SU-DHL-6 (cell line): ENCODE results near the gene LTBP2.

Experiments used
- H2AFZ ChIP-seq: fragments of 200-600 bp; sonication (generic); 2 replicates; pipeline ENCODE4 v1.6.1; 2014; ENCODE audit warnings: low read depth, mild to moderate bottlenecking, moderate library complexity, mixed read lengths, antibody characterized with exemption, low read length; ENCODE audit not compliant: severe bottlenecking
- H3F3A ChIP-seq: fragments of 200-600 bp; shearing (Covaris generic); 2 replicates; pipeline ENCODE4 v1.6.0; 2016; ENCODE audit warnings: antibody characterized with exemption, mild to moderate bottlenecking; ENCODE audit not compliant: insufficient read depth
- H3K27ac ChIP-seq: fragments of 200-600 bp; sonication (generic); 2 replicates; pipeline ENCODE4 v1.5.1; 2016; ENCODE audit warnings: low read depth, mild to moderate bottlenecking, low read length, moderate library complexity, mixed read lengths
- H3K27me3 ChIP-seq: fragments of 200-600 bp; sonication (generic), shearing (Covaris generic); 2 replicates; pipeline ENCODE4 v1.6.0; 2014; ENCODE audit warnings: mild to moderate bottlenecking, low read length
- H3K36me3 ChIP-seq: fragments of 200-600 bp; sonication (generic); 2 replicates; pipeline ENCODE4 v1.6.1; 2014; ENCODE audit warnings: mild to moderate bottlenecking, low read length, mixed read lengths
- H3K4me2 ChIP-seq: fragments of 300-600, 200-600 bp; shearing (Covaris generic), sonication (generic); 2 replicates; pipeline ENCODE4 v1.6.0; 2014; ENCODE audit warnings: low read length, low read depth, mild to moderate bottlenecking; ENCODE audit not compliant: poor library complexity, severe bottlenecking
- H3K4me3 ChIP-seq: fragments of 200-600 bp; sonication (generic); 2 replicates; pipeline ENCODE4 v1.5.1; 2014; ENCODE audit warnings: antibody characterized with exemption, low read length, mild to moderate bottlenecking, mixed read lengths; ENCODE audit not compliant: insufficient read depth, poor library complexity, severe bottlenecking
- H3K79me2 ChIP-seq: fragments of 200-600 bp; sonication (generic); 2 replicates; pipeline ENCODE4 v1.6.1; 2014; ENCODE audit warnings: mild to moderate bottlenecking, low read length, moderate library complexity; ENCODE audit not compliant: insufficient read depth
- H3K9ac ChIP-seq: fragments of 200-600 bp; sonication (generic); 2 replicates; pipeline ENCODE4 v1.7.0; 2014; ENCODE audit warnings: mild to moderate bottlenecking, low read length
- H3K9me2 ChIP-seq: fragments of 200-600 bp; sonication (generic); replicated peaks from 2 replicates; pipeline ENCODE4 v1.6.1; 2014; ENCODE audit warnings: low read length; ENCODE audit not compliant: insufficient read depth
- H3K9me3 ChIP-seq: fragments of 200-600 bp; sonication (generic); 2 replicates; pipeline ENCODE4 v1.6.1; 2014; ENCODE audit warnings: low read length, mixed read lengths; ENCODE audit not compliant: insufficient read depth
- H4K20me1 ChIP-seq: fragments of 200-600 bp; sonication (generic); 2 replicates; pipeline ENCODE4 v1.6.1; 2014; ENCODE audit warnings: low read depth, mild to moderate bottlenecking, antibody characterized with exemption, low read length, moderate library complexity, mixed read lengths
- EZH2phosphoT487 ChIP-seq: fragments of 200-600 bp; sonication (generic), shearing (Covaris generic); conservative IDR thresholded peaks from 2 replicates; pipeline ENCODE4 v1.6.1; 2018; ENCODE audit warnings: mild to moderate bottlenecking, antibody characterized with exemption, low read length, moderate library complexity, mixed read lengths
- TF ChIP-seq, protein P1 (sequence below): fragments of 200-600 bp; sonication (generic); IDR thresholded peaks from one replicate; pipeline ENCODE4 v1.5.1; 2017; ENCODE audit warnings: antibody characterized with exemption, mild to moderate bottlenecking, low read length, moderate library complexity; ENCODE audit not compliant: insufficient read depth, poor library complexity, severe bottlenecking

The LTBP2 gene

DNA sequence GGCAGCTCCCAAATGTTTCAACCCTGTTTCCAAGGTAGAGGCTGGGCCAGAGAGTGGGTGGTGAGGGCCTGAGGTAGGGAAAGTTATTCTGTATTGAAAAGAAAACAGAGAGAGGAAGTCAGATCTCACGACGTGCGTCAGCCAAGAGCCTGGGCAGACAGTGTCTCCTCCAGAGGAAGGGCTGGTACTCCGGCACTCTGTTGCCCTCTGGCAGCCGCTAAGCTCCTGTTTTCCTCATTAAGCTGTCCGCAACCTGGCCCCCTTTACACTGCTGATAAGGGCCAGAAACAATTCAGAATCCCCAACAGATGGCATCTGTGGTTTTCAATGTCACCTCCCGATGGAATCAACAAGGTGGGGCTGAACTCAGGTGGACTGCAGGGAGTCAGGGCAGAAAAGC lies 26.0 kb upstream of the LTBP2 start:
- H3K9ac ChIP-seq = no peak overlapping the region
- no peak overlapping the region for H2AFZ ChIP-seq
- no peak for TF ChIP-seq EZH2phosphoT487
- TF ChIP-seq, protein P1, sequence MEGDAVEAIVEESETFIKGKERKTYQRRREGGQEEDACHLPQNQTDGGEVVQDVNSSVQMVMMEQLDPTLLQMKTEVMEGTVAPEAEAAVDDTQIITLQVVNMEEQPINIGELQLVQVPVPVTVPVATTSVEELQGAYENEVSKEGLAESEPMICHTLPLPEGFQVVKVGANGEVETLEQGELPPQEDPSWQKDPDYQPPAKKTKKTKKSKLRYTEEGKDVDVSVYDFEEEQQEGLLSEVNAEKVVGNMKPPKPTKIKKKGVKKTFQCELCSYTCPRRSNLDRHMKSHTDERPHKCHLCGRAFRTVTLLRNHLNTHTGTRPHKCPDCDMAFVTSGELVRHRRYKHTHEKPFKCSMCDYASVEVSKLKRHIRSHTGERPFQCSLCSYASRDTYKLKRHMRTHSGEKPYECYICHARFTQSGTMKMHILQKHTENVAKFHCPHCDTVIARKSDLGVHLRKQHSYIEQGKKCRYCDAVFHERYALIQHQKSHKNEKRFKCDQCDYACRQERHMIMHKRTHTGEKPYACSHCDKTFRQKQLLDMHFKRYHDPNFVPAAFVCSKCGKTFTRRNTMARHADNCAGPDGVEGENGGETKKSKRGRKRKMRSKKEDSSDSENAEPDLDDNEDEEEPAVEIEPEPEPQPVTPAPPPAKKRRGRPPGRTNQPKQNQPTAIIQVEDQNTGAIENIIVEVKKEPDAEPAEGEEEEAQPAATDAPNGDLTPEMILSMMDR = no peak

DNA sequence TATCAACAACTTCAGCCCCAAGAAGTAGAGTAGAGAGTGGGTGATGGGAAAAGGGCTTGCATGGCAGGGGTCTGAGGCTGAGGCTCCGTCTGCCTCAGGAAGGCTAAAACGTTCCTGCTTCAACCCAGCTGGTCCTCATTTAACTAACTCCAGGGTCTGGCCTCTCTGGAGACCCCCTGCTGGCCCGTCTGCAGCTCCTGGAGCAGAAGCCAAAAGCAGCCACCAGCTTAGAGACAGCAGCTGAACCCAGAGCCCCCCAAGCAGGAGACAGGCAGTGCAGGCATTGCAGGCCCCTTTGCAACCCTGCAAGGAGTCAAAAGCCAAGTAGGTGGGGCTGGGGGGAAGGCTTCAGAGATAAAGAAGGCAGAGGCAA lies 25.1 kb upstream of the LTBP2 start:
- no peak overlapping the region for H3K27ac ChIP-seq

More for the DNA sequence above, 26.0 kb upstream of the LTBP2 start:
- Histone ChIP-seq H3K79me2 (no peaks in the 10 kb centered on the region), H3K27me3 (no peaks in the 10 kb centered on the region), H3K4me3 (no peak overlapping the region), H3K36me3 (no peaks in the 10 kb centered on the region), H3K9me2 (no peaks in the 10 kb centered on the region), H3K4me2 (no peak overlapping the region), H3K9me3 (no peaks in the 10 kb centered on the region), H4K20me1 (no peaks in the 10 kb centered on the region), H3K27ac (no peak overlapping the region), H3F3A (no peaks in the 10 kb centered on the region)

DNA sequence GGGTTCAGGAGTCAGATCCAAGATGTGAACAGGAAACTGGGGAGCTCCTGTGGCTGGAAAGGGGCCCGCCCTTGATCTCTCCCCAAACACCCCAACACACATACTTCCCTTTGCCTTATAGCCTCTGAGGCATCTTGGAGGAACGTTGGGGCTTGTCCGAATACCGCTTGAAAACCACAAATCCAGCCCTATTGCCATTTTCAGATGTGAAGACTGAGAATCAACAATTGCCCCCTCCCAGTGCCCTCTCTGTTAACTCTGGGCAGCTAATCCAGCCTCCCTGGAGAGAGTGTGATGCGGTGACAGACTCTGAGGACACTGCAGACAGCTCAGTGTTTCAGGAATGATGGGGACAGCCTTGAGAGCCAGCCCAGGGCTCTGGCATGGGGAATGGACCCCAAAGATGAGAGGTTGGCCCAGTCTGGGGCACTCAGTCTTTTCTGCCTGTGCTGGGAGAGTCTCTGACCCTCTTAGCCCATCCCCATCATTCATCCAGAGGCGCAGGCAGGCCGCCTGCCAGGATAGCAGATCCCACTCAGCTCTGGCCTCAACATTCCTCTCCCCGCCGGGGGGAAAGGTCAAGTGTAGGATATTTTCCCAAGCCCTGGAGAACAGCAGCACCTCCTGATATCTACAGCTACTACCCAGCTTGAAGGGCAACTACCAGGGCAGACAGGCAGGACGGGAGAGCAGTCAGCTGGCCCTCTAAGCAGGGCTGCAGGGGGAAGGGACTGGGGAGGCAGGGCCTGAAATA lies 24.6 kb upstream of the LTBP2 start:
- H3K4me3 ChIP-seq = no peak overlapping the region
- no peak overlapping the region for H3K9ac ChIP-seq
- no peaks in the 10 kb centered on the region for H3F3A ChIP-seq
- H4K20me1 ChIP-seq = no peaks in the 10 kb centered on the region
- H3K9me2 ChIP-seq = no peaks in the 10 kb centered on the region
- H2AFZ ChIP-seq = no peak overlapping the region
- no peak overlapping the region for H3K4me2 ChIP-seq
- H3K79me2 ChIP-seq = no peaks in the 10 kb centered on the region
- H3K27me3 ChIP-seq = no peaks in the 10 kb centered on the region
- no peak overlapping the region for H3K27ac ChIP-seq
- TF ChIP-seq EZH2phosphoT487 = no peak
- TF ChIP-seq, protein P1 = no peak
- no peaks in the 10 kb centered on the region for H3K36me3 ChIP-seq
- no peaks in the 10 kb centered on the region for H3K9me3 ChIP-seq

More for the DNA sequence above, 25.1 kb upstream of the LTBP2 start:
- TF ChIP-seq, protein P1 = no peak
- no peak for TF ChIP-seq EZH2phosphoT487
- no peak overlapping the region for H3K4me2 ChIP-seq
- no peaks in the 10 kb centered on the region for H3K79me2 ChIP-seq
- no peaks in the 10 kb centered on the region for H3K9me3 ChIP-seq
- no peaks in the 10 kb centered on the region for H3K36me3 ChIP-seq
- no peak overlapping the region for H2AFZ ChIP-seq
- no peak overlapping the region for H3K9ac ChIP-seq
- no peak overlapping the region for H3K4me3 ChIP-seq
- no peaks in the 10 kb centered on the region for H4K20me1 ChIP-seq
- H3F3A ChIP-seq = no peaks in the 10 kb centered on the region
- H3K27me3 ChIP-seq = no peaks in the 10 kb centered on the region
- H3K9me2 ChIP-seq = no peaks in the 10 kb centered on the region
